ENCODE measurements around the gene FAM174C. TPM values are rescaled to one million over a fixed set of nuclear protein-coding genes. Genes with fewer than 3 reads are reported as not detected.
"Not testable (repeated sequence)": the region's sequence is repeated elsewhere in the genome, so short reads cannot be mapped to it uniquely, and the experiment has no call there.

Gene FAM174C
- polyA plus RNA-seq, 4 donors: 13.3 to 30.9 (median 26.1) TPM

GRCh38 chr19:1313695-1314613 is 38.6 kb downstream of the FAM174C start:
- no peak for DNase-seq (ENCODE audit: low read depth in 4 of 4, low spot score in 2 of 4)

GRCh38 chr19:1315470-1316166 is 40.3 kb downstream of the FAM174C start:
- no peak for DNase-seq (ENCODE audit: low read depth in 4 of 4, low spot score in 2 of 4)

DNA sequence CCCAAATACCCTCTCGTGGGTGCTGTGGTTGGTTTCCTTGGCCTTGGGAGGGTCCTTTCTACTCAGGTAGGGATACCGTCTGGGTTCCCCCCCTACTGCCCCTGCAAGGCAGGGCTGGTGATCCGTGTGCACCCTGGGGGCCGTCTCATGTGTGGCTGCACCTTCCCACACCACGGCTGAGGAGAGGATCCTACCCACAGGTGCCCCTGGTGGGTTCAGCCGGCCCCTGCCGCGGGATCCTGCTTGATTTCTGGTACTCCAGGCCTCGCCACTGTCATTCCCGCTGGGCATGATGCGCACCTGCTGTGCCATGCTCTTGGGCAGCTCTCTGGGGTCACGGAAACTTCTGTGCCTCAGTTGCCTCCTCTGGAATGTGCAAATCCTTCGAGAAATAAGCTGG is 41.1 kb downstream of the FAM174C start:
- no peak for DNase-seq (ENCODE audit: low read depth in 4 of 4, low spot score in 2 of 4)

DNA sequence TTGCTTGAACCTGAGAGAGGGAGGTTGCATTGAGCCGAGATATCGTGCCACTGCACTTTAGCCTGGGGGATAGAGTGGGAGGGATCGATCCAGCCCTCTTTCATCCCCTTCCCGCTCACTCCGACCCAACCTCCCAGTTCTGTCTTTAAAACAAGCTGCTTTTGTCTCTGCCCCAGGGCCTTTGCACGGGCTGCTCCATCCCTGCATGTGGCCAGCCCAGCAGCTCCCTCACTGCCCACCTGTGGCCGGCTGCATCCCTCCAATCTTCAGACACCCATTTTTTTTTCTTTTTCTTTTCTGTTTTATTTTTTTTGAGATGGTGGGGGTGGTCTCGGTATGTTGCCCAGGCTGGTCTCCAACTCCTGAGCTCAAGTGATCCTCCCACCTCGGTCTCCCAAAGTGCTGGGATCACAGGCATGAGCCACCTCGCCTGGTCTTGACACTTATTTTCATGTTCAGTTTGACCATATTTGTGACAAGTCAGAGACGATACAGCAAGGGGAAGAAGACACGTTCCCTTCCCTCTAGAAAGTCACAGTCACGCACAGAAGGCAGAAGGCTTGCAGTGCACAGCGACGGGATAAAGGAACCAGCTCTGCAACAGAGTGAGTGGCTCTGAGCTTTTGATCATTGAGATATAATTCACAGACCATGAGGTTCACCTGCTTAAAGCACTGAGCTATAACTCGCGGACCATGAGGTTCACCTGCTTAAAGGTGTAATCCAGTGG is 42.1 kb downstream of the FAM174C start:
- DNase-seq (ENCODE audit: low read depth in 4 of 4, low spot score in 2 of 4): no peak

- no peak for DNase-seq (ENCODE audit: low read depth in 4 of 4, low spot score in 2 of 4)
Observed at GRCh38 chr19:1318678-1319471, 43.5 kb downstream of the FAM174C start.

DNA sequence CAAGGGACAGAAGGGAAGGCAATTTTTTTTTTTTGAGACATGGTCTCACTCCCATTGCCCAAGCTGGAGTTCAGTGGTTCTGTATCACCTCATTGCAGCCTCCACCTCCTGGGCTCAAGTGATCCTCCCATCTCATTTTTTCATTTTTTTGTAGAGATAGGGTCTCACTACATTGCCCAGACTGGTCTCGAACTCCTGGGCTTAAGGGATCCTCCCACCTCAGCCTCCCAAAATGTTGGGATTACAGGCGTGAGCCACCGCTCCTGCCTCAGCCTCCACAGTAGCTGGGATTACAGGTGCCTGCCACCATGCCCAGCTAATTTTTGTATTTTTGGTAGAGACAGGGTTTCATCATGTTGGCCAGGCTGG is 44.9 kb downstream of the FAM174C start:
- not testable (repeated sequence) for DNase-seq (ENCODE audit: low read depth in 4 of 4, low spot score in 2 of 4)

DNA sequence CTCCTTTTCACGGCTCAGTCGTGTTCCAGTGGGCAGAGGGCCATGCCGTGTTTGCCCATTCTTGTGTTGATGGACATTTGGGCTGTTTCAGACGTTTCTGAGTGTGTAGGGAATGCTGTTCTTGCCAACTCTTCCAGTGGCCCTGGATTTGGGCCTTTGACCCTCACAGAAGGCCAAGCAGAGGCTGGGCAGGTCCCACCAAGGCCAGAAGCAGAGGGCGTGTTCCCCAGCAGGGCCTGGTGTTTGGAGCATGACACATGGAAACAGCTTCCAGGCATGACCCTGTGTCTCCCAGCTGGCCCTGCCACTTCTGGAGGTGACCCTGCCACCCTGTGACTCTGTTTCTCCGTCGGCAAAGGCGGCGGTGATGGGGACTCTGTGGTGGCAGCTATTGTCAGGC is 46.2 kb downstream of the FAM174C start:
- no peak for DNase-seq (ENCODE audit: low read depth in 4 of 4, low spot score in 2 of 4)

DNA sequence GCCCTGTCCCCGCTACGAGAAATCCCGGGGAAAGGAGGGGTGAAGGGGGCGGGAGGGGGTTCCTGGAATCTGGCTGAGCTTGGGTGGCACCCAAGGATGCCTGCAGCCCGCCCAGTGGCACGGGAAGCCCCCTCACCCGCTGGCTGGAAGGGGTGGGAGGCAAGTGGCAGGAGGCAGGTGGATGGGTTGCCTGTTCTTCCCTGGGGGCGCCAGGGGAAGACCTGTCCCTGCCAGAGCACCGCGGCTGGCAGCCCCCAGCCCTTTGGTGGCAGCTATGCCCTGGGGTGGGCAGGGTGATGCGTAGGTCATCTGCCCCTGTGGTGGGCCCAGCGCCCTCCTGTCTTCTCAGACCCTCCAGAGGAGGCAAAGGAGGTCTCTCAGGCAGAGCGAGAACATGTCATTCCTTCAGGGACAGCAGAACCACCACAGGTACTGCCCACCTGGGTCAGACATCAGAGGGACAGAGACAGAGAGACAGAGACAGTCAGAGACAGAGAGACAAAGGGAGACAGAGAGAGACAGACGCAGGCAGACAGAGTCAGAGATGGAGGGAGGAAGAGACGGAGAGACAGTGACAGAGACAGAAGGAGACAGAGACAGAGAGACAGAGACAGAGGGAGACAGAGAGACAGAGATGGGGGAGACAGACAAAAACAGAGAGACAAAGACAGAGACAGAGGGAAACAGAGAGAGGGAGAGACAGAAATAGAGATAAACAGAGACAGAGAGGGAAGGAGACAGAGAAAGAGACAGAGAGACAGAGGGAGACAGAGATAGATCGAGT is 47.1 kb downstream of the FAM174C start:
- DNase-seq (ENCODE audit: low read depth in 4 of 4, low spot score in 2 of 4): no peak

DNA sequence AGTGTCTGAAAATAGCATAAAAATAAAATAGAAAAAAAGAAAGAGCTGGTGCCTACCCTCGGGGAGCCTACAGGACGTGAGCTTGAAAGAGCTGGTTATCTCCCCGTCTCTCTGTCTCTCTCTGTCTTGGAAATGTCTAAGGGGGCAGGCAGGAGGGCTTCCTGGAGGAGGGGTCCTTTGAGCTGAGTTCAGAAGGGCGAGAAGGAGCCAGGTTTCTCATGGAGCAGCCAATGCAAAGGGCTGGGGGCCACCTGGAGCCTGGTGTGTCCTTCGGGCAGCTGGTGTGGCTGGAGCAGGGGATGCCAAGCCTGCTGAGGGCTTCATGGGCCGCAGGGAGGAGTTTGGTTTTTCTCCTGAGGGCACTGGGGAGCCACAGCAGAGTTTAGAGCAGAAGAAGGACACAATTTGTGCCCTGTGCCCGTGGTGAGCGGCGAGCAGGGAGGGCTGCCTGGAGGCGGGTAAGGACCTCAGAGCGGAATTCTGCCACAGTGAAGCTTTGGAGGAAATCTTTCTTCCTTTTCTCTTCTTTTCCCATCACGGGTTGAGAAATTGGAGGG is 49.0 kb downstream of the FAM174C start:
- no peak for DNase-seq (ENCODE audit: low read depth in 4 of 4, low spot score in 2 of 4)

DNA sequence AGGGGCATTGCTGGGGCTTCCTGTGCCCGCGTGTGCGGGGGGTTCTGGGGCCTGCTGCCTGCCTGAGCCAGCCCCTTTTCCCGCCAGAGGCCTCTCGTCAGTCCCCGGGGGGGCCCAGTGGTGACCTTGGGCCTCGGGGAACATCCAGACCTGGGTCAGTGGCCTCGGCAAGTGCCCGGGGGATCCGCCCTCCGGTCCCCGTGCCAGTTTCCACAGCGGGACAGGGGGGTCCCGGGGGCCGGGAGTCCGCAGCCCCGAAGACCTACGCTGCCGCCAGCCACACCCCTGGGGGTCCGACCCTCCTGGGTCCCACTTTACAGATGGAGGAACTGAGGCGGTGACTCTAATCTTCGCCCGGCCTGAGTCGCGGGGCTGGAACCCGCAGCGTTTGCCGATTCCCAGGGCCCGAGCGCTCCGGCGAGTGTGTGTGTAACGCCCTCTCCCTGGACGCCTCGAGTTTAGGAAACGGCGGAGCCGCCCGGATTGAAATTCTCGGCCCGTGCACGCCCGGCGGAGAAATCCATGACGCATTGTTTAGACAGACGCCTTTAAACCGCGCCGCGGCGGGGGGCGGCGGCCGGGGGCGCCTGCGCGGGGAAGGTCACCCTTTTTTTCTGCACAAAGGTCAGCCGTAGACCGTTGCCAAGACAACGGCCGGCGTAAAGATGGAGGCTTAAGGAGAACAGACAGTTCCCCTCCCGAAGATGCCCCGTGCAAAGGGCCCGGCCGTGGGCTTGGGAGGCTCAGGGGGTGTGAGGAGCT is 49.7 kb downstream of the FAM174C start:
- peak in 3 of 4 donors; percentile 37 to 56 (median 46) for DNase-seq (ENCODE audit: low read depth in 4 of 4, low spot score in 2 of 4)

GRCh38 chr19:1325568-1326294 is 50.4 kb downstream of the FAM174C start:
- no peak for DNase-seq (ENCODE audit: low read depth in 4 of 4, low spot score in 2 of 4)

- DNase-seq (ENCODE audit: low read depth in 4 of 4, low spot score in 2 of 4): no peak
Observed at GRCh38 chr19:1327125-1327524, 51.8 kb downstream of the FAM174C start.

Other genes starting within 250 kb of the FAM174C start
- 100 to 1,000 TPM; 163 to 215 (median 186) TPM for gene CNN2, start 248.9 kb upstream of the FAM174C start, polyA plus RNA-seq (ENCODE audit: insufficient read length in 4 of 4)
- 10 to 100 TPM in 1 of 4 donors, 1 to 10 TPM in 3; 6.9 to 14.0 (median 8.5) TPM for gene ABCA7, start 235.4 kb upstream of the FAM174C start, polyA plus RNA-seq (ENCODE audit: insufficient read length in 4 of 4)
- gene ARHGAP45, start 208.4 kb upstream of the FAM174C start, polyA plus RNA-seq (ENCODE audit: insufficient read length in 4 of 4): 10 to 100 TPM in 3 of 4 donors, 1 to 10 TPM in 1; 9.4 to 14.9 (median 12.2) TPM
- gene POLR2E, start 180.2 kb upstream of the FAM174C start, polyA plus RNA-seq (ENCODE audit: insufficient read length in 4 of 4): 100 to 1,000 TPM; 139 to 183 (median 154) TPM
- gene GPX4, start 171.5 kb upstream of the FAM174C start, polyA plus RNA-seq (ENCODE audit: insufficient read length in 4 of 4): 100 to 1,000 TPM; 240 to 321 (median 259) TPM
- 10 to 100 TPM; 15.2 to 22.8 (median 20.1) TPM for gene SBNO2, start 101.3 kb upstream of the FAM174C start, polyA plus RNA-seq (ENCODE audit: insufficient read length in 4 of 4)
- gene STK11, start 69.8 kb upstream of the FAM174C start, polyA plus RNA-seq (ENCODE audit: insufficient read length in 4 of 4): 10 to 100 TPM; 59.1 to 64.4 (median 61.9) TPM
- gene CBARP, start 37.5 kb upstream of the FAM174C start, polyA plus RNA-seq (ENCODE audit: insufficient read length in 4 of 4): 1 to 10 TPM; 1.1 to 5.9 (median 3.5) TPM
- 100 to 1,000 TPM in 3 of 4 donors, 10 to 100 TPM in 1; 83.4 to 185 (median 127) TPM for gene ATP5F1D, start 33.8 kb upstream of the FAM174C start, polyA plus RNA-seq (ENCODE audit: insufficient read length in 4 of 4)
- gene MIDN, start 26.9 kb upstream of the FAM174C start, polyA plus RNA-seq (ENCODE audit: insufficient read length in 4 of 4): 10 to 100 TPM; 39.9 to 83.0 (median 65.7) TPM
- gene CIRBP, start 6.2 kb upstream of the FAM174C start, polyA plus RNA-seq (ENCODE audit: insufficient read length in 4 of 4): 1,000 to 10,000 TPM in 1 of 4 donors, 100 to 1,000 TPM in 3; 787 to 1,013 (median 826) TPM
- gene EFNA2, start 10.3 kb downstream of the FAM174C start, polyA plus RNA-seq (ENCODE audit: insufficient read length in 4 of 4): 1 to 10 TPM; 1.8 to 5.8 (median 4.3) TPM
- gene NDUFS7, start 108.4 kb downstream of the FAM174C start, polyA plus RNA-seq (ENCODE audit: insufficient read length in 4 of 4): 10 to 100 TPM; 43.6 to 99.1 (median 85.1) TPM
- 10 to 100 TPM; 24.4 to 44.5 (median 40.2) TPM for gene GAMT, start 126.0 kb downstream of the FAM174C start, polyA plus RNA-seq (ENCODE audit: insufficient read length in 4 of 4)
- 100 to 1,000 TPM in 2 of 4 donors, 10 to 100 TPM in 2; 67.1 to 110 (median 95.0) TPM for gene DAZAP1, start 132.1 kb downstream of the FAM174C start, polyA plus RNA-seq (ENCODE audit: insufficient read length in 4 of 4)
- gene RPS15, start 162.9 kb downstream of the FAM174C start, polyA plus RNA-seq (ENCODE audit: insufficient read length in 4 of 4): 1,000 to 10,000 TPM in 1 of 4 donors, 100 to 1,000 TPM in 3; 623 to 1,048 (median 767) TPM
- 1 to 10 TPM; 1.1 to 2.0 (median 1.8) TPM for gene APC2, start 174.6 kb downstream of the FAM174C start, polyA plus RNA-seq (ENCODE audit: insufficient read length in 4 of 4)
- 10 to 100 TPM; 17.1 to 38.3 (median 33.1) TPM for gene C19orf25, start 203.7 kb downstream of the FAM174C start, polyA plus RNA-seq (ENCODE audit: insufficient read length in 4 of 4)
- gene PCSK4, start 214.8 kb downstream of the FAM174C start, polyA plus RNA-seq (ENCODE audit: insufficient read length in 4 of 4): 10 to 100 TPM in 1 of 4 donors, 1 to 10 TPM in 3; 3.5 to 11.6 (median 7.4) TPM
- 10 to 100 TPM; 12.5 to 24.8 (median 18.2) TPM for gene REEP6, start 215.7 kb downstream of the FAM174C start, polyA plus RNA-seq (ENCODE audit: insufficient read length in 4 of 4)
- gene ADAMTSL5, start 237.5 kb downstream of the FAM174C start, polyA plus RNA-seq (ENCODE audit: insufficient read length in 4 of 4): 1 to 10 TPM in 1 of 4 donors, under 1 TPM in 3; 0.23 to 1.2 (median 0.92) TPM
- gene PLK5, start 248.5 kb downstream of the FAM174C start, polyA plus RNA-seq (ENCODE audit: insufficient read length in 4 of 4): under 1 TPM; 0.06 to 0.46 (median 0.43) TPM